Fibroblast of skin of back (primary cell): Measurements from ENCODE around the gene MTA3.
A peak's percentile ranks its signal among the peaks of the same experiment; 100 is the strongest.
"Not testable (repeated sequence)": the region's sequence is repeated elsewhere in the genome, so short reads cannot be mapped to it uniquely, and the experiment has no call there.

Source experiments
- DNase-seq: peaks from one replicate; pipeline ENCODE4 v3.0.0-alpha.2; 2013

The MTA3 gene

DNA sequence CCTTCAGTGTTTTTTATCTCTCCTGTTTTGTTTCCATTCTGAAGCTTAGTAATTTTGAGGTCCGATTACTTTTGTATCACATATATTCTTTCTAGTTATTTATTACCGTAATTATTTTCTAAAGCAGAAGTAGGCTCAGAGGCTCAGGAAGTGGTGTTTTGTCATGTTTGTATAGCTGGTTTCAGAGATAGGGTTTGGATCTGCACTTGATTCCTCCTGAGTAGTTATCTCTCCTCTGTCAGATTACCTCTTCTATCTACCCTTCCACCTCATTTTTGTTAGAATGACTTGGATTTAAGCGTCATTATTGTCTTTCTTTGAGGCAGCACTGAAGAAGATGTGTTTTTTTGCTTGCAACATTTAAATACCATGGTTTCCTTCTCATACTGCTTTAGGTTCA lies 95.4 kb downstream of the MTA3 start:
- no peak for DNase-seq

DNA sequence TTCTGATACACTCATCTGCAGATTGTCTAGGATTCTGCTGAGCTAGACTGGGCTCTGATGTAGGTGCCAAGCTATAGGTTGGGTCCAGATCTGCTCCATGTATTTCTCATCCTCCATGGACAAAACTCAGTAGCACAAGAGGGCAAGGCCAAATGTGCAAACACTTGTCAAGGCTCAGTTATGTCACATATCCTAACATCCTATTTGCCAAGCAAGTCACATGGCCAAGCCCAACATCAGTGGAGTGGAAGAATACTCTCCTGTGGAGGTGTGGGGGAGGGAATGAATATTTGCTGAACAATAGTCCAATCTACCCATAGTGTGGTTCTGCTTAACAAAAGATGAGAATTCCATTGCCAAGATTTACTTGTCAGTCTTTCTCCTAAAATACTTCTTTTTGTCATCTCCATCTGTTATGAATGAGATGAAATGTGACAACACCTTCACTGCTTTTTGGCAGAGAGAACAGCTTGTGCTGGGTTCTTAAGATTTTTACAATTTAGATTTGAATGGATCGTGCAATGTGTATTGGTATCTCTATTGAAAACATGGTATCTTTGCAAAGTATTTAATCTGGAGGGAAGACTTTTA lies 105.7 kb downstream of the MTA3 start:
- DNase-seq = no peak

DNA sequence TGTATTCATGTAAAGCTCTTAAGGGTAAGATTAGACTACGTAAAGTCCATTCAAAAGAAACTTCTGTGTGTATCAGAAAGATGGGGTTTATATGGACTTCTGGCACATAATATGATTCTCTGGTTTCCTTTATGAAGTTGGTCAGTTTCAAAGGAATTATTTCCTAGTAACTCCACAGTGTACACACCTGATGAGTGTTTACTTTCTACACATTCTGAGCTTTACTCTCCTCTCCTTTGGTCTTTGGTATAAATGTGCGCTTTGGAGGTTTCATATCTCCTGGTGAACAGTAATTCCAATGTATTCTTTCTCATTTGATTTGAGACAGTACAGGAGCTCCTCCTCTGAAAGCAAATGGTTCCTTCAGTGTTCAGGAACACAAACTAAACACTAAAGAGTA lies 107.4 kb downstream of the MTA3 start:
- DNase-seq = no peak

DNA sequence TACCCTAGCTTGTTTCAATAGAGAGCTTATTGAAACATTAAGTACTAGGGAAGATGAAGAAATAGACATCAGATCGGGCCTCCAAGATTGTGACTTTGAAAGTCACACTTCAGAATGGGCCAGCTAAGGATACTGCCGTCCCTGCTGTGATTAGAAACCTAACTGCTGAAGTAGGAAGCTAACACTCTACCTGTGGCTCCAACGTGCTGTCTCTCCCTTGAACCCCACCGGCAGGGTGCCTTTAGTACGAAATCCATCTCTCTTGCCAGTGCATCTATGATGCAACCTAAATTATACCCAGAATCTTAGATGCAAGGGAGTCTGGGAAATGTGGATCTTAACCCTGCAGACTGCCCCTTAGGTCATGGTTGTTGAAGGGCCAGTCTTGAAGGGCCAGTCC lies 116.9 kb downstream of the MTA3 start:
- DNase-seq = no peak

DNA sequence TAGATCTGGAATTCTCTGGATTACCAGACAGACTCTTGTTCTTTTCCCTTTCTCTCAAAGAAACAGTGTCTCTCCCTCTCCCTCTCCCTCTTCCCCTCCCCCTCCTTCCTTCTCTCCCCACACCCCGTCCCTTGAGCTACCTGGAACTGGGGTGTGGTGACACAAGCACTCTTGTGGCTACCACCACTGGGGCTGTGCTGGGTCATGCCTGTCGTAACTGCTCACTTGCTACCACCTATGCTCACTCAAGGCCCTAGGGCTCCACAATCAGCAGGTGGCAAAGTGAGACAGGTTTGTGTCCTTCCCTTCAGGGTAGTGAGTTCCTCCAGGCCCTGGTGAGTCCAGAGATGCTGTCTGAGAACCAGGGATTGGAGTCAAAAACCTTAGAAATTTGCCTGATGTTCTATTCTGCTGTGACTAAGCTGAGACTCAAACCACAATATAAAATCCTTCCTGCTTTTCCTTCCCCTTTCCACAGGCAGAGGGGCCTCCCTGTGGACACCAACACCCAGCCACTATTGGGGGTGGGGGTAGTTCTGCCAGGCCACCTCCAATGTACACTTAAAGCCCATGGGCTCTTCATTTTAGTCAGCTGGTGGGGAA lies 124.7 kb downstream of the MTA3 start:
- DNase-seq = no peak

DNA sequence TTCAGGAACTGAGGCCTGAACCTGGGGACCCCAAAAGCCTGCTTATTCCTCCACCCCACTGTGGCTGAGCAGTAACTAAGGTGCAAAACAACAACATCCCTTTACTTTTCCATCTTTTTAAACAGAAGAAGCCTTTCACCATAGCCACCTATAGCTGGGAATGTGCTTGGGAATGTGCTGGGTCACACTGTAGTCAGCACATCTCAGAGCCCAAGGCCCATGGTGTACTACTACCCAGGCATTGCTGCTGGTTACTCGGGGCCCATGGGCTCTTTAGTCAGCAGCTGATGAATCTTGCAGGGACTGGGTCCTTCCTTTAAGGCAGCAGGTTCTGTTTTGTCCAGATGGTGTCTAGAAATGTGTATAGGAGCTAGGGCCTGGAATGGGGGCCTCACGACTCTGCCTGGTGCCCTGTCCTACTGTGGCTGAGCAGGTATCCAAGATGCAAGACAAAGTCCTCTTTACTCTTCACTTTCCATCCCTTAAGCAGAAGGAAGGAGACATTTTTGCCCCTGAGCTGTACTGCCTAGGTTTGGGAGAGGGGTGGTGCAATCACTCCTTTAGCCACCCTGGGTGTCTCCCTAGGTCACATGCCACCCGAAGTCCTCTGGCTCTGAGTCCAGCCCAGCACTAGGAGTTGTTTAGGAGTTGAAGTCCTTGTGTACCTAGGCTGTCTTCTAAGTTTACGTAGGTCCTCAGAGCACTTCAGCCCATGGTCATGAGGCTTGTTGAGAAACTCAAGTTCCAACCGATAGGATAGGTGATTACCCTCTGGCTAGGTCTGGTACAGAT lies 125.5 kb downstream of the MTA3 start:
- peak; percentile 2 for DNase-seq

DNA sequence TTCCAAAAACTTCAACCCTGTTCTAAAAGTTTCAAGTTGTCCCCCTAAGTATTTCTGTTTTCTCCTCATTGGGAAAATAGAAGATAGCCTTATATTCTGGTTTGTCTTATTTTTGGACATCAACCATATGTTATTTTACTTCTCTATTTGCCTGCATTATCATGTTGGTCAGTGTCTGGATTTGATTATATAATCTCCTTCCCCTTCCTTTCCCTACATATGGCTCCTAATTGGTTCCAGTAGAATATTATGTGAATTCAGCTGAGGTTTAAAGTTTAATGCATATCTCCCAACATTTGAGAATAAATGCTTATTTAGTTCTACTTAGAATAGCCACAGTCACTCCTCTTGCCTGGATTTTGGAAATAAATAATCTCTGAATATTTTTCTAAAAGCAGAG lies 128.6 kb downstream of the MTA3 start:
- DNase-seq = no peak

DNA sequence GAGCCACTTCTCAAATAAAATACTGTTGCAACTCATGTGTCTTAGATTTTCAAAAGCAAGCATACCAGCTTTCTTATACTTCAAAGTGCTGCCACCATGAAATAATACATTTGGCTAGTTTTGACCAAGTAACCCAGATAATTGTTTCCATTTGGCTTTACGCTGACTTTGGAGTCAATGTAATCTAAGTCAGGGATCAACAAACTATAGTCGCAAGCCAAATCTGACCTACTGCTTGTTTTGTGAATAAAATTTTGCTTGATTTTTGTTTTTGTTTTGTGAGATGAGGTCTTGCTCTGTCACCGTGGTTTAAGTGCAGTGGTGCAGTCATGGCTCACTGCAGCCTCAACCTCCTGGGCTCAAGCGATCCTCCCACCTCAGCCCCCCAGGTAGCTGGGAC lies 130.5 kb downstream of the MTA3 start:
- DNase-seq = no peak

DNA sequence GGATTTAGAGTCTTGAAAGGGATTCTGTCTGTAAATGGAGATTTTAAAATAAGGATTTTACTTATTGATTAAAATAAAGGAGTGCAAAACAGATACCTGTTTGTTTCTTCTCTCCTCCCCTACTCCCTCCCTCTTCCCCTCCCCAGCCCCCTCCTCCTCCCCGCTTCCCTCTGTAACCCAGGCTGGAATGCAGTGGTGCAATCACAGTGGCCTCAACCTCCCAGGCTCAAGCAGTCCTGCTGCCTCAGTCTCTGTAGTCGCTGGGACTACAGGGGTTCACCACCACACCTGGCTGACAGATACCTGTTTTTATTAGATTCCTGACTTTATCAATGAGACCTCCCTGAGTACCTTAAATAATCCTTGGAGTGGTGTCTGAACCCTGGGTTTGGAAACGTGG lies 138.4 kb downstream of the MTA3 start:
- DNase-seq = no peak

DNA sequence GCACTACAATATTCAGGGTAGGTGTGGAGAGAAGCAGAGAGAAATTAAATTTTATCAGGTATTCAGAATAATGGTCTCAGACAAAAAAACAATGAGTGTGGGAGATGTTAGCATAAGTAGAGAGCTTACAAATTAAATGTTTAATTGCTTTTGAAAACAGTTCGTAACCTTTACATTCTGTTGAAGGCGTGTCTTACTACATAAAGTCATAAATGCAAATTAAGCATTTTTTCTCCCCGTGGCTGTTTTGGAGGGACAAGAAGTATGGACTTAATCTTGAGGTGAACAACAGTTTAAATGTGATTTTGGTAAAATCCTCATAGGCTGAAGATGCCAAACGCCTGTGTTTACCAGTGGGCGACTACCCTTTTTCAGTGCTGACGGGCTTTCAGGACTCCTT lies 139.7 kb downstream of the MTA3 start:
- no peak for DNase-seq

DNA sequence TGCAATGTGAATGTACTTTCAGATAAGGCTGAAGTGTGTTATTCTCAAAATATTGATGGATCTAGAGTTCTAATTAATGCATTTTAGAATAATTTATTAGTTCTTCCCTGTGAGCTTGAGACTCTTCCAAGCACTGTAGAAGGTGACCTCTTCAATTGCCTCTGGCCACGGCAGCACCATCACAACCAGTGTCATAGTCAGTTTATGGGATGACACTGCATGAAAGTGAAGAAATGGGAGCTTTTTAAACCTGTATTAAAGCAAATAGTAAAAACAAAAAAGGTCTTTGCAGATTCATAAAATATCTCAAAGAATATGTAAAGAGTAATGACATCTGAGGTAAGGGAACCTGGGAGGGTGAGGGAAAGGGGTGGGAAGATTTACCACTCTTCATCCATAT lies 143.5 kb downstream of the MTA3 start:
- no peak for DNase-seq

DNA sequence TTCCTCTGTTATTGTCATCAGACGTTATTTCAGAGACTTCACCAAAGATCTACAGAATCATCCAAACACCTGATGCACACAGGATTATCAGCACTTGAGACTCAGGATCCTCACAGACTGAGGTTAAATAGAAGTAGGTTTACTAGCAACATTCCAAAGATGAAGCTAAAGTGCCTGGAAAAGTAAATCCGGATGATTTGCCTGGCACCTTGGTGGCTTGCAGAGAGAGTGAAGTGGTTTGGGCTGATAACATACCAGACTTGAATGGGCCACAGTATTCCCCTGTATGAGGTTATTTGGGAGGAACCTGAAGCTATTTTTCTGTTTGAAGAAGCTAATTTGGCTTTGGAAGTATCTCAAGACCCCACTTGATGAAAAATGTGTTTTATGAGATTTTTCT lies 144.5 kb downstream of the MTA3 start:
- no peak for DNase-seq

DNA sequence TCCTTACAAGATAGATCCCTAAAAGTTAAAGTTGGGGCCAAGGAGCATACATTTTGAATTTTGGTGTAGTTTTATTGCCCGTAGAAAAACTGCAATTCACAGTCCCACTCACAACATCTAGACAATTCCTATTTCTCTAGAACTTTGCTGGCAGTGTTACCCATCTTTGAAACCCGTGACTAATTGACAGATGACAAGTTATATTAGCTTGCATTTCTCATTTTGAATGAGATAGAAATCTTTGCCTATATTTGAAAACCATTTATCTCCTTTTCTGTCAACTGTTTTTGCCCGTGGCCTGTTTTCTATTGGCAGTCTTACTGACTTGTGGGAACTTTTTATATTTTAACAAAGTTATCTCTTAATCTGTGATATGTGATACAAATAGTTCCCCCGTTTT lies 145.5 kb downstream of the MTA3 start:
- no peak for DNase-seq

DNA sequence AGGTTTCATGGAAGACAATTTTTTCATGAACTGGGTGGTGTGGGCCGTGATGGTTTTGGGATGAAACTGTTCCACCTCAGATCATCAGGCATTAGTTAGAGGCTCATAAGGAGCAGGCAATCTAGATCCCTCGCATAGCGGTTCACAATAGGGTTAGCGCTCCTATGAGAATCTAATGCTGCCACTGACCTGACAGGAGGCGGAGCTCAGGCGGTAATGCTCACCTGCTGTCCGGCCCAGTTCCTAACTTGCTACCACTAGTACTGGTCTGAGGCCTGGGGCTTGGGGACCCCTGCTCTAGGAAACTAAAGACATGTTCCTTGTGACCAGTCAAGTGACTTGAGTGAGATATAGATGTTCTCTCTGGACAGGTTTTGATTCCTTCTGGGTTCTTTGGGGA lies 146.3 kb downstream of the MTA3 start:
- DNase-seq = no peak

DNA sequence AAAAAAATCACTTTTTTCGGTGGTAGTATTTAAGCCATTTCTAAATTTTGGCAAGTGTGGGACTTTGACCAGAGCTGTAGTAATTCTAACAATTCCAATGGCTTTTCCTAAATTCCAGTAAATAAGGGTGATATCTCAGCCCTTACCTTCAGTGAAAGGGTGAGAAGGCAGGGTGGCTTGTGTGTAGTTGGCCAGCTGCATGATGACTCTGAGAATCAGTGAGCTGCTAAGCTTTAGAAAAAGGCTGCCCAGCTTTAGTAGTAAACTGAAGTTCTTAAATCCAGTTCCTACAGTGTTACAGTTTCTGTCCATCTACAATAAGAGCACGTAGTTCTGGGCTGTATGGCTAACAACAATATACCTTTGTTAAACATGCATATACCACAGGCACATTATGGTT lies 153.5 kb downstream of the MTA3 start:
- DNase-seq = no peak

DNA sequence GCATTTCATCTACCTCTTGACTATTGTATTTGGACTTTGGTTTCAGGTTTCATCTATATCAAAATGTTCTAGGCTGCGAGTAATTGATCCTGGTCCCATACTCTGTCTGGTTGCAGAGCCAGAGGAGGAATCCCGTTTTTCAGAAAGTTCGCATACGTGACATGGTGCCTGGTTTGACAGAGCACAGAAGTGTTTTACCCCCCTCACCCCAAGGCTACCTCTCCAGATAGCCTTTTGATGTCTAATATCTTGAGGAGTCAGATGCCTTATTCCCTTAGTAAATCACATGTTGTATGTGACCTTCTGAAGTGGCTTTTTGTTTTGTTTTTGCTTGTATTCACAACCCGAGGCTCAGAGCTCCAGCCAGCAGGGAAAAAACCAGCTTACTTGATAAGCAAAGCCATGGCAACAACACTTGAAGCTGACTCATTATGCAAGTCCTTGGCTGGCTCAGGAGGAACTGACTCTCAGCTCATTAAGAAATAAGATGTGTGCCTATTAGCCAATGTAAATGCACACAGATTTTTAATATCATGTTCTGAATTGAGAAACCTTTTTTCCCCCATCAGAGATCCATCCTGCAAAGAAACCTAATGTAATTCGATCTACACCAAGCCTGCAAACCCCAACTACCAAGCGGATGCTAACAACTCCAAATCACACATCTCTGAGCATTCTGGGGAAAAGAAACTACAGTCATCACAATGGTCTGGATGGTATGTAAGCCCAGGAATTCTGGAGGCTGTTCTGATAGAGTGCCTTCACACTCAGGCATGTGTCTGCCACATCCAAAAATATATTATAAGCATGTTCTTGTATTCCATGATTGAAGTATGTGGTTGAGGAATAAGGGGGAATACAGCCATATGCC lies 154.1 kb downstream of the MTA3 start:
- DNase-seq = peak; percentile 51

DNA sequence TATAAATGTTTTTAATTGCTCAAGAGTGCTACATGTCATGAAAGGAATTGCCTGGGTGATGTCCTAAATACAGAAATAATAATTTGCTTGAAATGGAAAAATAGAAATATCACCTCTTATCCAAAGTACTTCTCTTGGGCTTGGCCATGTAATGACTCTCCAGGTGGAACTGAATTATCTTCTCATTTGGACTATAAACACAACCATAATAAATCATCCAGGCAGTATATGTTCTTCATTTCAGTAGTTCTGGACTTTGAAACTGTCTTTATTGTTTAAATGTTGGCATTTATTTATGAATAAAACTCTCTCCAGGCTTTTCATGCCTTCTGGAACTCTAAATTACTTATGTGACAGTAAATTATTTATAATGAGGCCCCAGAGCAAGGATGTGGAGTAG lies 155.0 kb downstream of the MTA3 start:
- no peak for DNase-seq

DNA sequence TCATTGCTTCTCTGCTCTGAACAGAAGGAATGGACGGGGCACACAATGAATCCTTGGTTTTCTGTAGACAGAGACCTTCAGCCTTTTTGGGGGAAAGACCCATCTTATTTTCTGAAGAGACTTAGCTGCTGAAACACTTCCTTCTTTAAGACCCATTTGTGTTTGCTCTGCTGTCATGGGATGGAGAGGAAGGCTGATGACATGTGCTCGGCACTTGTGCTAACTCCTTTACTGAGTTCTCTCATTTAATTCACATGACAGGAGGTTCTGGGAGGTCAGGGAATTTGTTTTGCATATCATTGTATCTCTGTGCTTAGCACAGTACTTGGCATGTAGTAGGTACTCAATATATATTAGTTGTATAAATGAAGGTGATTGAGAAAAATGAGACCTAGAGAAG lies 156.5 kb downstream of the MTA3 start:
- no peak for DNase-seq

DNA sequence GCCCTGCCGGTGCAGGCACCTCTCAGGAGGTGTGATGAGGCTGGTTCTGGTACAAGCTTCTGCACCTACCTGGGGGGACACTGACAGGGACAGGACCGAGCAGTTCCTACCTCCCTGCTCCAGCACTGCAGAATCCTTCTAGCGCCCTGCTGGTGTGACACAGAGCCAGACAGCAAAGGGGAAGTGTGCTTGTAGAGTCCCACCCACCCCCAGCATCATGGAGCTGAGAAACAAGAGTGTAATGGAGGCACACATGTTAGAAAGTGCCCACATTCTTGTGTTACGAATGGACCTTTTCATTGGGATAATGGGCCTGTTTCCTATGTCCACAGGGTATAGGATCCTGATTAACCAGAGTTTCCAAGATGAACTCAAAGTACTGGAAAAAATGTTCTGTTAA lies 157.2 kb downstream of the MTA3 start:
- DNase-seq = peak; percentile 12

DNA sequence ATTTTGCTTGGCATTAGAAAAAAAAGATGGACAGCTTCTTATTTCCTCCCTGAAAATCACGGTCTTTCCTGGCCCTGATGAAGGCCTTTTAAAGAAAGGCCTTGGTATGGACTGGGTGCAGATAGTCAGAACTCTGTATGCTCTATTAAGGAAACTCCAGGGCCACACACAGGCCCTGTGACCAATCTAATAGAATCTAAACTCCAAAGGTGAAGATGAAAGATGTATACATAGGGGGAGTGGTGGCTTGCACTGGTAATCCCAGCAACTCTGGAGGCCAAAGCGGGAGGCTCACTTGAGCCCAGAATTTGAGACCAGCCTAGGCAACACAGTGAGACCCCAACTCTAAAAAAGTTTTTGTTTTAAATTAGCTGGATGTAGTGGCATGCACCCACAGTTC lies 158.2 kb downstream of the MTA3 start:
- no peak for DNase-seq

DNA sequence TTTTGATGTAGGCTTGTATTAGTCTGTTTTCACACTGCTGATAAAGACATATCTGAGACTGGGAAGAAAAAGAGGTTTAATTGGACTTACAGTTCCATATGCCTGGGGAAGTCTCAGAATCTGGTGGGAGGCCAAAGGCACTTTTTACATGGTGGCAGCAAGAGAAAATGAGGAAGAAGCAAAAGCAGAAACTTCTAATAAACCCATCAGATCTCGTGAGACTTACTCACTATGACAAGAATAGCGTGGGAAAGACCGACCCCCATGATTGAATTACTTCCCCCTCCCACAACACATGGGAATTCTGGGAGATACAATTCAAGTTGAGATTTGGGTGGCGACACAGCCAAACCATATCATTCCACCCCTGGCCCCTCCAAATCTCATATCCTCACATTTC lies 162.9 kb downstream of the MTA3 start:
- DNase-seq = not testable (repeated sequence)

DNA sequence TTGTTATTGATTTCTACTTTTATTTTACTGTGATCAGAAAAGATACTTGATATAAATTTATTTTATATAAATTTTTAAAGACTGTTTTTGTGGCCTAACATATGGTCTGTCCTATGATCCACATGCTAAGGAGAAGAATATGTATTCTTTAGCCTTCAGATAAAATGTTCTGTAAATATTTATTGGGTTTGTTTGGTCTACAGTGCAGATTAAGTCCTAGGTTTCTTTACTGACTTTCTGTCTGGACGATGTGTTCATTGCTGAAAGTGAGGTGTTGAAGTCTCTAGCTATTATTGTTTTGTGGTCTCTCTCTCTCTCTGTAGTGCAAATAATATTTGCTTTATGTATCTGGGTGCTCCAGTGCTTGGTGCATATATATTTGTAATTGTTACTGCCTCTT lies 165.4 kb downstream of the MTA3 start:
- DNase-seq = no peak

DNA sequence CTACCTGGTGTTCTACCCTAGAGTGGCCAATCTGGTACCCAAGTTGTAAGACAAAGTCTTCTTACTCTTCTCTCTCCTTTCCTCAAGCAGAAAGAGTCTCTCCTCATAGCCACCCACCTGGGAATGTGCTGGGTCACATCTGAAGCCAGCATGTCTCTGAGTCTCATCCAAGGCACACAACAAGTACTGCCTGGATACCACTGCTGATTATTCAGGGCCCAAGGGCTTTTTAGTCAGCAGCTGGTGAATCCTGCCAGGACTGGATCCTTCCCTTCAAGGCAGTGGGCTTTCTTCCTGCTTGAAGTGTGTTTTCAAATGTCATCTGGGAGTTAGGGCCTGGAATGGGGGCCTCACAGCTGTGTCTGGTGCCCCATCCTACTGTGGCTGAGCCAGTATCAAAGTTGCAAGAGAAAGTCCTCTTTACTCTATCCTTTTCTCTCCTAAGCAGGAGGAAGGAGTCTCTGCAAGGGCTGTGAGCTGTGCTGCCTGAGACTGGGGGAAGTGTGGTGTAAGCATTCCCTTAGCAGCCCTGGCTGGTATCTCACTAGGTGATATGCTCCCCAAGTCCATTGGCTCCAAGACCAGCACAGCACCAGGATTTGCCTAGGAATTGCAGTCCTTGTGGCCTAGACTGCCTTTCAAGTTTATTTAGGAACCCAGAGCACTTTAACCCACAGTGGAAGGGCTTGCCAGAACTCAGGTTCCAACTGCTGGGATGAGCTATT lies 168.3 kb downstream of the MTA3 start:
- DNase-seq = no peak
